HCT116 (cell line): ENCODE measurements around the gene PSKH1. TPM values are rescaled to one million over a fixed set of nuclear protein-coding genes. Genes with fewer than 3 reads are reported as not detected.

Experiments used
- ATAC-seq: fragments of 200-7000 bp; cut with Tn5 transposase; 2 replicates; pipeline ENCODE4 v1.9.1; 2020; ENCODE audit warnings: mild to moderate bottlenecking, moderate library complexity
- BruUV-seq: library from RNA; stranded (reverse); fragments of 400-500 nt; replicated peaks from 2 replicates; lab custom pipeline; 2021; lab: Mats Ljungman, UMichigan
- CTCF ChIA-PET: fragments of 300-600 bp; sonication (Branson Sonifier 250); formaldehyde crosslinking; loops from one replicate; lab custom pipeline; 2021; ENCODE audit warnings: antibody characterized with exemption; lab: Charles Lee
- POLR2A ChIA-PET: fragments of 300-600, 350-600 bp; sonication (Branson Sonifier 250); formaldehyde crosslinking; loops from one replicate; lab custom pipeline; 2021; ENCODE audit warnings: antibody characterized with exemption; lab: Charles Lee
- RAD21 ChIA-PET, 2 experiments: fragments of 300-600 bp; sonication (Branson Sonifier 250); formaldehyde crosslinking; loops; one replicate each; lab custom pipeline; 2023; ENCODE audit warnings: low total read pairs in 2 of 2; ENCODE audit not compliant: uncharacterized antibody in 2 of 2, unreplicated experiment in 2 of 2, low non-redundant PET in 1 of 2; lab: Charles Lee
- DNase-seq: peaks from one replicate; pipeline ENCODE4 v3.0.0-alpha.2; 2010; ENCODE audit warnings: low read depth, low spot score
- H2AFZ ChIP-seq: fragments of 200-600 bp; shearing (Covaris generic), sonication (generic); 2 replicates; pipeline ENCODE4 v1.6.1; 2017; ENCODE audit warnings: low read depth, mixed run types, mixed read lengths, antibody characterized with exemption, low read length; ENCODE audit not compliant: poor library complexity, severe bottlenecking
- H3K27ac ChIP-seq: 2 replicates; pipeline ENCODE4 v1.5.1; 2012; ENCODE audit warnings: low read depth, low read length
- H3K27me3 ChIP-seq: fragments of 200-600 bp; sonication (generic); 2 replicates; pipeline ENCODE4 v1.6.1; 2016; ENCODE audit warnings: mixed run types, low read length, mixed read lengths; ENCODE audit not compliant: insufficient read depth
- H3K36me3 ChIP-seq, 2 experiments: fragments of 200-500 bp in 1 of 2; fragments of 200-600 bp in 1 of 2; sonication (Bioruptor generic) in 1 of 2; sonication (generic) in 1 of 2; 2 replicates each; pipeline versions ENCODE4 v1.5.1 to v1.6.1; 2014 to 2016; ENCODE audit warnings: low read length in 2 of 2, inconsistent platforms in 1 of 2, mixed read lengths in 1 of 2, mixed run types in 1 of 2; ENCODE audit not compliant: insufficient read depth in 2 of 2, control insufficient read depth in 1 of 2
- H3K4me1 ChIP-seq, 2 experiments: fragments of 200-600 bp in 1 of 2; sonication (generic) in 1 of 2; 2 replicates each; pipeline versions ENCODE4 v1.5.1 to v1.6.1; 2012 to 2017; ENCODE audit warnings: low read length in 2 of 2, inconsistent platforms in 1 of 2, mild to moderate bottlenecking in 1 of 2, mixed read lengths in 1 of 2, mixed run types in 1 of 2, moderate library complexity in 1 of 2; ENCODE audit not compliant: insufficient read depth in 2 of 2, control insufficient read depth in 1 of 2
- H3K4me2 ChIP-seq: fragments of 200-600 bp; sonication (generic); 2 replicates; pipeline ENCODE4 v1.6.1; 2017; ENCODE audit warnings: mixed run types, low read length, mixed read lengths
- H3K4me3 ChIP-seq, 2 experiments: fragments of 200-600 bp in 1 of 2; sonication (generic) in 1 of 2; replicated peaks in 1 of 2; 2 replicates each; pipeline ENCODE4 v1.5.1; 2011 to 2016; ENCODE audit warnings: low read length in 2 of 2, control low read depth in 1 of 2, low read depth in 1 of 2, mild to moderate bottlenecking in 1 of 2, mixed read lengths in 1 of 2, mixed run types in 1 of 2
- H3K79me2 ChIP-seq: fragments of 200-600 bp; sonication (generic); 2 replicates; pipeline ENCODE4 v1.6.1; 2017; ENCODE audit warnings: mild to moderate bottlenecking, mixed run types, low read length, moderate library complexity, mixed read lengths; ENCODE audit not compliant: insufficient read depth
- H3K9ac ChIP-seq: fragments of 200-600 bp; sonication (generic); 2 replicates; pipeline ENCODE4 v1.6.1; 2016; ENCODE audit warnings: low read length, mixed read lengths
- H3K9me2 ChIP-seq: fragments of 200-600 bp; sonication (generic), shearing (Covaris generic); 2 replicates; pipeline ENCODE4 v1.6.1; 2017; ENCODE audit warnings: mixed run types, mild to moderate bottlenecking, moderate library complexity; ENCODE audit not compliant: insufficient read depth
- H3K9me3 ChIP-seq, 2 experiments: fragments of 200-500 bp in 1 of 2; fragments of 200-600 bp in 1 of 2; sonication (Bioruptor generic) in 1 of 2; sonication (generic) in 1 of 2; 2 replicates each; pipeline ENCODE4 v1.6.1; 2014 to 2017; ENCODE audit warnings: low read length in 2 of 2, mixed read lengths in 2 of 2, inconsistent platforms in 1 of 2, low read depth in 1 of 2, mild to moderate bottlenecking in 1 of 2, mixed run types in 1 of 2, moderate library complexity in 1 of 2; ENCODE audit not compliant: control insufficient read depth in 1 of 2, insufficient read depth in 1 of 2
- H4K20me1 ChIP-seq: fragments of 200-600 bp; sonication (generic), shearing (Covaris generic); 2 replicates; pipeline ENCODE4 v1.6.1; 2017; ENCODE audit warnings: mixed run types, mild to moderate bottlenecking, moderate library complexity; ENCODE audit not compliant: insufficient read depth
- EZH2phosphoT487 ChIP-seq: fragments of 200-600 bp; IDR thresholded peaks from 2 replicates; pipeline ENCODE4 v1.6.1; 2018; ENCODE audit warnings: antibody characterized with exemption, borderline replicate concordance
- JUND ChIP-seq: IDR thresholded peaks from 2 replicates; pipeline ENCODE4 v1.6.1; 2012
- SIN3A ChIP-seq: IDR thresholded peaks from 2 replicates; pipeline ENCODE4 v1.6.1; 2012; ENCODE audit warnings: low read depth
- SP1 ChIP-seq: IDR thresholded peaks from 2 replicates; pipeline ENCODE4 v1.6.1; 2012; ENCODE audit warnings: low read depth
- SRF ChIP-seq: IDR thresholded peaks from 2 replicates; pipeline ENCODE4 v1.6.1; 2012; ENCODE audit warnings: low read depth
- intact Hi-C: fragments of 100-400 bp; cut with micrococcal nuclease; formaldehyde crosslinking; loops from 2 replicates; pipeline ENCODE4 v1.10.0; 2022
- total RNA-seq: library from RNA; stranded (reverse); gene quantifications from one replicate; pipeline ENCODE4 v1.2.1, GENCODE V29; 2021; ENCODE audit not compliant: unreplicated experiment
- TF ChIP-seq, protein P1 (sequence below), 3 experiments: fragments of 200-600 bp in 1 of 3; sonication (generic) in 1 of 3; IDR thresholded peaks in 2 of 3; conservative IDR thresholded peaks in 1 of 3; 2 replicates each; pipeline ENCODE4 v1.5.1; 2012 to 2017; ENCODE audit warnings: low read depth in 2 of 3, low read length in 2 of 3, antibody characterized with exemption in 1 of 3, borderline replicate concordance in 1 of 3, control low read depth in 1 of 3, mild to moderate bottlenecking in 1 of 3, mixed read lengths in 1 of 3, mixed run types in 1 of 3, moderate library complexity in 1 of 3; ENCODE audit not compliant: insufficient read depth in 1 of 3
- TF ChIP-seq, protein P2 (sequence below): IDR thresholded peaks from 2 replicates; pipeline ENCODE4 v1.6.1; 2012
- TF ChIP-seq, protein P3 (sequence below): IDR thresholded peaks from 2 replicates; pipeline ENCODE4 v1.6.1; 2012; ENCODE audit warnings: low read depth

Gene PSKH1
- total RNA-seq, 1 experiment from 2014 or later: 16.2 TPM

DNA sequence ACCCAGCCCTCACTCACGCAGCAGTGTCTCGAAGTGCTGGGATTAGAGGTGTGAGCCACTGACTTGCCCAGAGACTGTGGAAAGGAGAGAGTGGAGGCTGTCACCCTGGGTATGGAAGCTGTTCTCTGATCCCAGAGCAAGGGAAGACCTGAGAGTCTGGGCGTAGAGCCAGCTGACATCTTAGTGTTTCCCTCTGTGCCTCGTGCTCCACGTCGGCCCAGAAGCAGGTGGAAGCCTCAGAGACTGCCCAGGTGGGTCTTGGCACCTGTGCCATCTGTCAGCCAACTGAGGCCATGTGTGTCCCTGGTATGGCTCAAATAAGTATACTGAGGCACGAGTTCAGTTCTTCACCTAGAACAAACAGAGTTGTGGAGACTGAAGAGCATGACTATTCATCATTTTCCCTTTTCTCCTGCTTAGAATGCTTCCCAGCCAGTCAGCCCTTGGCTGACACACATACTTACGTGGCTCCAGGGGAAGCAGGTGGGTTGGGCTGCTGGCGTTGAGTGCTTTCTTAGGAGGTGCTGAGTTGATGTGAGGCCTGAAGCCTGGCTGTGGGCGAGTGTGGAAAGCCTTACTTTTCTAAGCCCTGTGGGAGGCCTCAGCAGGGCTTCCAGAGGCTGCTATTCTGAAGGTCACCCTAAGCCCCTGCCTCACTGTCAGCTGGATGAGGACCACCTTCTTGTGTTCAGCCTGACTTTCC, 30.5 kb downstream of the PSKH1 start (continued):
- TF ChIP-seq, protein P1, sequence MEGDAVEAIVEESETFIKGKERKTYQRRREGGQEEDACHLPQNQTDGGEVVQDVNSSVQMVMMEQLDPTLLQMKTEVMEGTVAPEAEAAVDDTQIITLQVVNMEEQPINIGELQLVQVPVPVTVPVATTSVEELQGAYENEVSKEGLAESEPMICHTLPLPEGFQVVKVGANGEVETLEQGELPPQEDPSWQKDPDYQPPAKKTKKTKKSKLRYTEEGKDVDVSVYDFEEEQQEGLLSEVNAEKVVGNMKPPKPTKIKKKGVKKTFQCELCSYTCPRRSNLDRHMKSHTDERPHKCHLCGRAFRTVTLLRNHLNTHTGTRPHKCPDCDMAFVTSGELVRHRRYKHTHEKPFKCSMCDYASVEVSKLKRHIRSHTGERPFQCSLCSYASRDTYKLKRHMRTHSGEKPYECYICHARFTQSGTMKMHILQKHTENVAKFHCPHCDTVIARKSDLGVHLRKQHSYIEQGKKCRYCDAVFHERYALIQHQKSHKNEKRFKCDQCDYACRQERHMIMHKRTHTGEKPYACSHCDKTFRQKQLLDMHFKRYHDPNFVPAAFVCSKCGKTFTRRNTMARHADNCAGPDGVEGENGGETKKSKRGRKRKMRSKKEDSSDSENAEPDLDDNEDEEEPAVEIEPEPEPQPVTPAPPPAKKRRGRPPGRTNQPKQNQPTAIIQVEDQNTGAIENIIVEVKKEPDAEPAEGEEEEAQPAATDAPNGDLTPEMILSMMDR (IDR thresholded peaks at IDR 0.05 in 2 of 3, conservative IDR thresholded peaks at IDR 0.05 in 1 of 3; ENCODE audit: borderline replicate concordance in 1 of 3, insufficient read depth in 1 of 3, low read depth in 2 of 3, low read length in 2 of 3): no peak
- TF ChIP-seq JUND (no peak), EZH2phosphoT487 (no peak), SIN3A (no peak)
- TF ChIP-seq, protein P2, sequence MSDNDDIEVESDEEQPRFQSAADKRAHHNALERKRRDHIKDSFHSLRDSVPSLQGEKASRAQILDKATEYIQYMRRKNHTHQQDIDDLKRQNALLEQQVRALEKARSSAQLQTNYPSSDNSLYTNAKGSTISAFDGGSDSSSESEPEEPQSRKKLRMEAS: no peak

DNA sequence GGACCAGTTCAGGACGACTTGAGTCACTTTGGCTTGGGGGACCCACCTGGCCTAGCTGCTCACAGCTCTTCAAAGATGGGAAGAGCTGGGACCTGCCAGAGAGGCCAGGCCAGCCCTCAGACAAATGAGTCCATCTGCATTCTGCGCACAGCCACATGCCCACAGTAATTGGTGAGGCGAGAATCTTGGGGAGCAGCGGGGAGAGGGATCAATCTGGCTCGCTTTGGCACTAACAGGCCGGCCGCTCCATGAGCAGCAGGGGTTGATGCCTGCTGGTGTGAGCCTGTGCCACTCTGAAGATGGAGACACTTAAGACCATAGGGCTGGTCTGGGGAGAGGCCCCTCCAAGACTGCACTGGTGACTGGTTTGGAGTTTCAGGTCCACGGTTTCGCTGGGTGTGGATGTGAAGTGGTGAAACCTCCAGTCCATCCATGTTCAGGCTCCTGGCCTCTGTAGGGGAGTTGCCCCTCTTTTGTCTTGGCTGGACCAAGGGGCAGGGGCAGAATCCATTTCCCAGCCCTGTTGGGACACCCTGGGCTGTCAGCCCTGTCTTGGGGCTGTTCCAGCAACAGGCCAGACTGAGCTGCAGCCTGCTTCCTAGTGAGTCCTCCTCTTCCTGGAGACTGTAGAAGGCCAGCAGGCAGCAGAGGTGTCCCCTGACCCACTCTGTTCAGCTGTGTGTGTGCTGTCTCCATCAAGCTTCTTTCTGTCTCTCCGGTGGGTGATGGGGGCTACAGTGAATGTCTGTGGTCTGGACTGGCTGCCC, 31.3 kb downstream of the PSKH1 start:
- H3K4me2 ChIP-seq: no peak overlapping the region
- ChIA-PET POLR2A (interaction anchor here (2.4 kb wide), 1 partner anchor 11 kb away, joined by 8 read pairs; no protein-coding TSS in a partner anchor), CTCF (interaction anchor here (0.6 to 1.3 kb wide), 4 partner anchors 107 to 401 kb away, joined by 3 to 4 read pairs (median 4); no protein-coding TSS in a partner anchor), RAD21 (no interaction called here)
- no peak overlapping the region for H3K4me3 ChIP-seq
- no peaks in the 10 kb centered on the region for H3K79me2 ChIP-seq
- BruUV-seq: no TSS peak
- no peak for TF ChIP-seq SP1
- no peak for TF ChIP-seq JUND
- TF ChIP-seq, protein P3, sequence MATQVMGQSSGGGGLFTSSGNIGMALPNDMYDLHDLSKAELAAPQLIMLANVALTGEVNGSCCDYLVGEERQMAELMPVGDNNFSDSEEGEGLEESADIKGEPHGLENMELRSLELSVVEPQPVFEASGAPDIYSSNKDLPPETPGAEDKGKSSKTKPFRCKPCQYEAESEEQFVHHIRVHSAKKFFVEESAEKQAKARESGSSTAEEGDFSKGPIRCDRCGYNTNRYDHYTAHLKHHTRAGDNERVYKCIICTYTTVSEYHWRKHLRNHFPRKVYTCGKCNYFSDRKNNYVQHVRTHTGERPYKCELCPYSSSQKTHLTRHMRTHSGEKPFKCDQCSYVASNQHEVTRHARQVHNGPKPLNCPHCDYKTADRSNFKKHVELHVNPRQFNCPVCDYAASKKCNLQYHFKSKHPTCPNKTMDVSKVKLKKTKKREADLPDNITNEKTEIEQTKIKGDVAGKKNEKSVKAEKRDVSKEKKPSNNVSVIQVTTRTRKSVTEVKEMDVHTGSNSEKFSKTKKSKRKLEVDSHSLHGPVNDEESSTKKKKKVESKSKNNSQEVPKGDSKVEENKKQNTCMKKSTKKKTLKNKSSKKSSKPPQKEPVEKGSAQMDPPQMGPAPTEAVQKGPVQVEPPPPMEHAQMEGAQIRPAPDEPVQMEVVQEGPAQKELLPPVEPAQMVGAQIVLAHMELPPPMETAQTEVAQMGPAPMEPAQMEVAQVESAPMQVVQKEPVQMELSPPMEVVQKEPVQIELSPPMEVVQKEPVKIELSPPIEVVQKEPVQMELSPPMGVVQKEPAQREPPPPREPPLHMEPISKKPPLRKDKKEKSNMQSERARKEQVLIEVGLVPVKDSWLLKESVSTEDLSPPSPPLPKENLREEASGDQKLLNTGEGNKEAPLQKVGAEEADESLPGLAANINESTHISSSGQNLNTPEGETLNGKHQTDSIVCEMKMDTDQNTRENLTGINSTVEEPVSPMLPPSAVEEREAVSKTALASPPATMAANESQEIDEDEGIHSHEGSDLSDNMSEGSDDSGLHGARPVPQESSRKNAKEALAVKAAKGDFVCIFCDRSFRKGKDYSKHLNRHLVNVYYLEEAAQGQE: no peak
- no peak for TF ChIP-seq SIN3A
- no peak for TF ChIP-seq SRF
- H3K27me3 ChIP-seq: no peaks in the 10 kb centered on the region
- DNase-seq (no peak), ATAC-seq (no peak)
- H3K27ac ChIP-seq: no peak overlapping the region
- no peak overlapping the region for H2AFZ ChIP-seq
- H3K36me3 ChIP-seq: no peaks in the 10 kb centered on the region; a peak in 1 of 4 replicates
- H3K4me1 ChIP-seq: no peaks in the 10 kb centered on the region
- H3K9me3 ChIP-seq: no peaks in the 10 kb centered on the region
- H3K9me2 ChIP-seq: no peaks in the 10 kb centered on the region
- intact Hi-C loops: no loop called here
- H3K9ac ChIP-seq: no peak overlapping the region
- no peaks in the 10 kb centered on the region for H4K20me1 ChIP-seq
